ENCODE results near the gene DNMBP.
"Not testable (repeated sequence)": the region's sequence is repeated elsewhere in the genome, so short reads cannot be mapped to it uniquely, and the experiment has no call there.

Gene DNMBP

DNA sequence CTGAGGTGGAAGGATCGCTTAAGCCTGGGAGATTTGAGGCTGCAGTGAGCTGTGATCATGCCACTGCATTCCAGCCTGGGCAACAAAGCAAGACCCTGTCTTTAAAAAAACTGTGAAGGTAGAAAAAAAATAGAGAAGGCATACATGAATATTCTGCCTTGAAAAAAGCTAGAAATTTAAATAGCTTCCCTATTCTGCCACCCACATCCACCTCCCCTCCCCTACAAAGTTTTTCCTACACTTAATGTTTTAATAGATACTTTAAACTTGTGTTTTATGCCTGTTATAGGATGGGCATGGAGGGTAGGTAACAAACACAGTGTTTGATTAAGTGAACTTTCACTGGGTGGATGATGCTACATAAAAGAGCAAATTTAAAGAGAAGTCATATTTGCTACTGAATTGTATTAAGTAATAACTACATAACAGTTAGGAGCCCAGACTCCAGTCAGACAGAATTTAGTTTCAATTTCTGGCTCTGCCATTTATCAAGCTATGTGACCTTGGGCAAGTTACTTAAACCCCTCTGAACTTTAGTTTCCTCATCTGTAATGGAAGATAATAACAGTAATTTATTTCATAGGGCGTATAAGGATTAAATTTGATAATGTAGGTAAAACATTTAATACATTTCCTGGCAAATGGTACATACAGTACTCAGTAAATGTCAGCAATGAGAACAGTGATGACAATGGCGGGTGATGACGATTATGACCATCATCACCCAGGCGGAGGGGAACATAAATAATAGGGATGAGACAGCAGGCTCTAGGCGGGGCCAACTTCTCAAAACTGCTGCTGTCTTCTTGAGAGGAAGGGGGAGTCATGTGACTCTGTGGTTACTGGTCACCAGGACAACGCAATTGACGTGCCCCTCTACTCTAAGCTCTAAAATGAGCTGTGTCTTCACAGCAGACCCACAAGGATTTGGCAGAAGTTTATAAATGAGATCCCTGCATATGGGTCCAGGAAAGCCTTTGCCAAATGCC lies 15.8 kb downstream of the DNMBP start:
- no peak overlapping the region for H3K4me3 ChIP-seq (ENCODE audit: low read depth, low read length)

DNA sequence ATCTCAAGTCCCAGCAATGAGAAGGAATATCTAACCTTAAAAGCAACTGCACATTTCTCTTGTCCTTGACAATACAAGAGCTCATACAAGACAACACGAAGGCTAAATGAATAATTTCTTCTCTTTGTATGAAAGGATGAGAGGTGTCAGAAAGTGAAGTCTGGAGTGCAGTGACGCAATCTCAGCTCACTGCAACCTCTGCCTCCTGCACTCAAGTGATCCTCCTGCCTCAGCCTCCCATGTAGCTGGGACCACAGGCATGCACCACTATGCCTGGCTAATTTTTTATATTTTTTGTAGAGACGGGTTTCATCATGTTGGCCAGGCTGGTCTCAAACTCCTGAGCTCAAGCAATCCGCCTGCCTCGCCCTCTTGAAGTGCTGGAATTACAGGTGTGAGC lies 24.1 kb downstream of the DNMBP start:
- H3K4me3 ChIP-seq (ENCODE audit: low read depth, low read length), result not testable (repeated sequence)

DNA sequence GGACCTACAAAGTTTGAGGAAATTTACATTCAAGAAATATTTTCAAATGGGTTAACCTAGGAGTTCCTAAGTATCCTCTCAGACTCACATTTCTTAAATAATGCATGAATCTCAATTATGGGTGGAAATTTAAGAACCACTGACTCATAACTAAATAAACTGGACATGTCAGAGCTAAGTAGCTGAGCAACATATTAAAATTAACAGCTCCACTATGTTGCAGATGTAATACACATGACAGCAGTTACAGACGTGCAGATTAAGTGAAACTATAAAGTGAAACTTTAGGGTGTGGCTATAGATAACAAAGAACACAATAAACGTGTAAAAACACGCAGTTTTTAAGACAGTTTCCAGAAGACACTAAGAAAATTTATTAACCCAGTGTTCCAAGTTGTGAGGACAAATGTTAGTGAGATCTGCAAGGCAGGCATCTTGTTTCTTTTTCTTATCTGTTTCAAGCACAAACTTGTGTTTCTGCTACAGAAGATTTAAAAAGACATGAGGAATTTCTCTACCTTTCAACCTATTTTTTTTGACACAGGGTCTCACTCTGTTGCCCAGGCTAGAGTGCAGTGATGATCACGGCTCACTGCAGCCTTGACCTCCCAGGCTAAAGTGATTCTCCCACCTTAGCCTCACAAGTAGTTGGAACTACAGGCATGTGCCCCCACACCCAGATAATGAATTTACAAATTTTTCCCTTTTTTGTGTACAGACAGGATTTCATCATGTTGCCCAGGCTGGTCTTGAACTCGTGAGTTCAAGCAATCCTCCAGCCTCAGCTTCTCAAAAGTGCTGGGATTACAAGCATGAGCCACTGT lies 25.3 kb downstream of the DNMBP start:
- no peak overlapping the region for H3K4me3 ChIP-seq (ENCODE audit: low read depth, low read length)

- no peak overlapping the region for H3K4me3 ChIP-seq (ENCODE audit: low read depth, low read length)
Measured at GRCh38 chr10:99983280-99983988, 26.3 kb downstream of the DNMBP start.

GRCh38 chr10:99982728-99983127 lies 27.0 kb downstream of the DNMBP start:
- H3K4me3 ChIP-seq (ENCODE audit: low read depth, low read length), result no peak overlapping the region

DNA sequence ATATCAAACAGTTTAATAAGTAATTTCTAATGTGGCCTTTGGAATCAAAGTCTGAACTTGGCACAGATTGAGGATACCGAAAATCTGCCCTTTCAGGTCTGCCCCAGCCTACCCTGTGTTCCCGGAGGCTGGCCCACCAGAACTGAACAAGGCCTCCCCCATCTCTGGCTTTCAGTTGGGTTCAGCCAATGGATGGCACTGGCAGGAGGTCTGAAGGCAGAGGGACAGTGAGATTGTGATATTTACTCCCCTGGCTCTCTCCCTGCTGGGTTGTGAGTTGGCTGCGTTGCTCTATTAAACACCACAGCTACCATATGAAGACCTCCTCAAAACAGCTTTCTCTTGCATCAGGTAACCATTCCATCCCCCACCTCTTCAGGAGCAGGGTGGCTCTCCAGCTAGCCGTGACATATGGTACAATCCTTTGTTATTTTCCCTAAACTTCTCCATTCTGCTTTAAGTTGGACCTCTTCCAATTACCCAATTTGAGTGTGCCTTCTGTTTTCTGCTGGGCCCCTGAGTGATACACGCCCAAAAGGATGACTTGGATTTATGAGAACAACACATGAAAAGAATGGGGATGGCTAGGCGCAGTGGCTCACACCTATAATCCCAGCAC lies 28.1 kb downstream of the DNMBP start:
- H3K4me3 ChIP-seq (ENCODE audit: low read depth, low read length), result no peak overlapping the region

DNA sequence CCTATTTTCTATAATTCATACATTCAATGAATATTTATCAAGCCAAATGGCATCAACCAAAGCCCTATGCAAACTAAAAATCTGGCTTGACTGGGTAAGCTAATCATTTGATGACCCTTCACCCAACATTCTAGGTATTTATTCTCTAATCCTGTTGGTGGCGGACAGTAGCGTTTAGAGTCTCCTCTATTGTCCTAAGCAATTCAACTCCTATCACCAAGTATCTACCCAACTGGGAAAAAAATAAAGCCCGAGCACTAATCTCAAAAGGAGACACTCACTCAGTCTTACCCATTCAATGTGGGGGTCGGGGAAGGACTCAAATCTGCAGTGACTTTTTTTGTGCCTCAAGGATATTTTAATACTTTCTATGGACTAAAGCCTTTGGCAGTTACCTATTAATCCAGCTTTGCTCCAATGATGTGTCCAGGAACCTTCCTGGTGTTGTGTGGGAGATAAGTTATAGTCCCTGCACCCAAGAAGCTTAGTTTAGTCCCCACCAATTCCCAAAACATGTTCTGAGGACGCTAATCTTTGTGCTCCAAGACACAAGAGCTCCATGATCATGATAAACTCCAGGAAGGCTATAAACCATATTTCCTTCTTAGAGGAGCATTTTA lies 30.6 kb downstream of the DNMBP start:
- H3K4me3 ChIP-seq (ENCODE audit: low read depth, low read length), result no peak overlapping the region

GRCh38 chr10:99977916-99978315 lies 31.8 kb downstream of the DNMBP start:
- no peak overlapping the region for H3K4me3 ChIP-seq (ENCODE audit: low read depth, low read length)

DNA sequence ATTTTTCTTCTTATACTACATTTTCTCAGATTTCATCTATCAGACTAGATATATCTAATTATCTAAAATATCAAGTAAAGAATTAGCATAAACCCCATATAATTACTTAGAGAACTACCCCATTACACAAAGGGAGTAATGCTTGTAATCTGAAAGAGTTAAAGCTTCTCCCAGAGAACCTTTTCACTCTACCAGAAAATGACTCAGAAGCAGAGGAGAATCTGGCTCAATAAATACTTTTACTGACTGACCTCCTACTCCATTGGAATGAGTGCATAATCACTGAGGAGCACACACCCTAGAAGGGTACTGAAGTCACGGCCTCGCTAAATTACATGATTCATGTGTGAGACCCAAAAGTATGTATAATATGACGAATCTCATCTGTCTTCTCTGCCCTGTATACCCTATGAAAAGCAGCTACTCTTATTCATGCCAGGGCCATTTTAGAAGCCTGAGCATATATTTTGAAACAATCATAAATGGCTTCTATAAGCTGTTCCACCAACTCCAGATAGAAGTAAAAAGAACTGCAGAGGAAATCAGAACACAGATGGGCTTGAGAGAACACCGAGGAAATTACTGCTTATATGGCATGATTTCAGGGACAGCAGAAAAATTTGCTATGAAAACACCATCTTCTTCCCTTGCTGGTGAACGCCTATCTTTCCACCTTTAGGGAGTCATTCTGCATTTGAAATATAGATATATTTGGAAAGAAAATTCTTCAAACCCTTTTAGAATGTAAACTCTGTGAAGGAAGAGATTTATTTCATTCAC lies 32.7 kb downstream of the DNMBP start:
- H3K4me3 ChIP-seq (ENCODE audit: low read depth, low read length), result no peak overlapping the region

DNA sequence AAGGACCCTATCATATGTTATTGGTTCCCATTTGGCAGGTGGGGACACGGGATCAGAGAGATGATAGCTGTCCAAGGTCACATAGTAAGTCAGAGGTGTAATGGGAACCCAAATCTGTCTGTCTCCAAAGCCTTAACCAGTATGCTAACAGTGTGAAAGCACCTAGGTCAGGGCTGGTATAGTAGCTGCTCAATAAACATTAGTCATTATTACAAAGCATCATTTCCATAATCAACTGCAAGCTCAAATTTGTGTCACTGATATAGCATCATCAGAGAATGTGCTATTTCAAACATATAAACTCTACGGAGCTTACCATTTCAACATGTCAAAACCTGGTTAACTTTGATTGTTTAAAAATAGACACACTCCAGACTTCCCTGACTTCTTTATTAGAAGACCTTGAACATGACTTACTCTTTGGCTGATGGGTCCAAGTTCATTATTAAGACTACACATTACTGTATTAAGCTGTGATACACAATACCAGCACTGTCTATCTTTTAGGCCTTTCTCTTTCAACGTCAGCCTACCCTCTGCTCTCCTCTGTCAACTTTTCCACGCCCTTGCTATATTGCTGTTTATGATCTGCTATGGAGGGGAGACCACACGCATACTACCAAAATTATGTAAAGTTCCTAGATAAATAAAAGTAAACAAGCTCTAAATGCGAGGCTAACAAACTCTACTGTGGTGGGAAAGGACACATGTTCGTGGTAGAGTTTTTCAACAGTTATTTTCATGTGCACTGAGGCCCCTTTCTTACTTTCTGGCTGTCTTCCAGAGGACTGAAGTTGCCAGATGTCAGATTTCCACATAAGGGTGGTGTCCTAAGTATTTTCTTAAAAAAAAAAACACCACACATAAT lies 33.6 kb downstream of the DNMBP start:
- no peak overlapping the region for H3K4me3 ChIP-seq (ENCODE audit: low read depth, low read length)

GRCh38 chr10:99975106-99975829 lies 34.5 kb downstream of the DNMBP start:
- H3K4me3 ChIP-seq (ENCODE audit: low read depth, low read length), result no peak overlapping the region

DNA sequence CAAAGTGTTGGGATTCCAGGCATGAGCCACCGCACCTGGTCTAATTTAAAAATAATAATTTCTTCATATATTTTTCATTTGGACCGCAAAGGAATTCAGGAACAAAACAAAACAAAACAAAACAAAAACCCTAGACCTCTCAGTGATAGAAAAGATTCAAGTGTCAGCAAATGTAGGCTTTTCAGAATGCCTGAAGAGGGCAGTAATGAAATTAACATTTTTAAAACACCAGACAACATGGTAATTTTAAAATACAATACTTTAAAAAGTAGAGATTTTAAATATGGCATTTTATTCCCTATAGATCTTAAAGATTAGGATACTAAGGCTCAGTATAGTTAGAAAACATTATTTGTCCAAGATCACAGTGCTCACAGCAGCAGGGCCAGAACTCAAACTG lies 36.6 kb downstream of the DNMBP start:
- no peak overlapping the region for H3K4me3 ChIP-seq (ENCODE audit: low read depth, low read length)

- no peak overlapping the region for H3K4me3 ChIP-seq (ENCODE audit: low read depth, low read length)
Measured at GRCh38 chr10:99967961-99968360, 41.8 kb downstream of the DNMBP start.

GRCh38 chr10:99966306-99966705 lies 43.4 kb downstream of the DNMBP start:
- H3K4me3 ChIP-seq (ENCODE audit: low read depth, low read length), result no peak overlapping the region

DNA sequence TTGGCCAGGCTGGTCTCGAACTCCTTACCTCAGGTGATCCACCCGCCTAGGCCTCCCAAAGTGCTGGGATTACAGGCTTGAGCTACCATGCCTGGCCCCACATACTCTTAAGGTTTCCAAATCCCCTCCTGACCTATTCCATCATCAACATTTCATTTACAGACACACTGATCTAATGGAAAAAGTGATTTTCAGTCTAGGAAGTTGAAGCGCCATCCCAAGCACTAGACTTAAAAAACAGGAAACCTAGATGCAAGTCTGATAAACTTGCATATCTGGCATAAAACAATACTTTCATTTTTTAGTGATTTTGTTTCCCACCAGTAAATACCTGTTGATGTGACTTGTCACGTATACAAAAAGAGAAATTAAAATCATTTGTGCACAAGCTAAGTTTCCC lies 44.0 kb downstream of the DNMBP start:
- H3K4me3 ChIP-seq (ENCODE audit: low read depth, low read length), result no peak overlapping the region

- H3K4me3 ChIP-seq (ENCODE audit: low read depth, low read length), result no peak overlapping the region
Measured at GRCh38 chr10:99964791-99965190, 45.0 kb downstream of the DNMBP start.

DNA sequence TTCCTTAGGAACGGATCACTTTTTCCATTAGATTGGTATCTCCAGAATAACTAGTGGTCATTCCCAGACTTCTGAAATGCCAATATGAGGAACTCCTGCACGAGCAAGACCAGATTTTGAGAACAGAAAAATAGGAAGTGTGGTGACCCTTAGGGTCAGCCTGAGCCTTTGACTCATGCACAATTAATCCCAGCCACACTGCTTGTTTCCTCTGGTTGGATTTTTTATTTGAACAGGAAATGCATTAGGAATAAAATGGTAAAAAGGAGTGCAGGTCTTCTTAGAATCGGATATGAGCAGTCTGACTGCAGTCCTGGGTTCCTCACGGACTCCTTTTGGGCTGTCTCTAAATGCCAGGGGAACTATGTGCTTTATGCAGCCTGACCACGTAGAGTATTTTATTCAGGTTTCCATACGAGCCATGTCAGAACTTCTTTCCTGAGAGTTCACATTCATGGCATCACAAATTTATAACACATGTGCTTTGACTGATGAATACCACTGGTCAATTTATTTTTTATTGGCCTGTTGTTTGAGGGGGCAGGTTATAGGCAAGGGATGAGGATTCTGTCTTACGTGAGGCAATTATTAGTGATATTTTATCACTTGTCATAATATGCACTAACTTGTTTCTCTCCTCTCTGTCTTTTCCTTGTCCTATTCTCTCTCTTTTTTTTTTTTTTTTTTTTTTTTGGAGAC lies 46.1 kb downstream of the DNMBP start:
- H3K4me3 ChIP-seq (ENCODE audit: low read depth, low read length), result not testable (repeated sequence)
